Germinal center (tissue), 1 donor: ENCODE results near the gene STYXL2.

ENCODE experiments used
- DNase-seq: peaks from one replicate; pipeline ENCODE4 v3.0.0; 2012; ENCODE audit warnings: mixed read lengths, low spot score

Gene STYXL2

DNA sequence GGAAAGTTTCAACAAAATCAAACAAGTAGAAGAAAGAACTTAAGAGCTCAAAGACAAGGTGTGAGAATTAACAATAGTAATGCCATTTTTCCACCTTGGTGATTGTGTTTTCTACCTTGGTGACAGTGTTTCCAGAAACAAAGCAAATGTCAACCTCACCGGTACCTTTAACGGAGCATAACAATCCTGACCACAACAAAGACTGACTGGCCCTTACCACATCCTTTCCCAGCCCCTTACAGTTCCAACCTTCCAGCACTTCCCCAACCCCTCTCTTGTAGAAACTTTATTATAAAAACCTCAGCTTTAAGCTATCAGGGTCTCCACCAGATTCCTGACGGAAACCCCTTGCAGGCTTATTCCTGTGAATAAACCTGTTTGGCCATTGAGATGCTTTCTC lies 16.7 kb downstream of the STYXL2 start:
- no peak for DNase-seq

DNA sequence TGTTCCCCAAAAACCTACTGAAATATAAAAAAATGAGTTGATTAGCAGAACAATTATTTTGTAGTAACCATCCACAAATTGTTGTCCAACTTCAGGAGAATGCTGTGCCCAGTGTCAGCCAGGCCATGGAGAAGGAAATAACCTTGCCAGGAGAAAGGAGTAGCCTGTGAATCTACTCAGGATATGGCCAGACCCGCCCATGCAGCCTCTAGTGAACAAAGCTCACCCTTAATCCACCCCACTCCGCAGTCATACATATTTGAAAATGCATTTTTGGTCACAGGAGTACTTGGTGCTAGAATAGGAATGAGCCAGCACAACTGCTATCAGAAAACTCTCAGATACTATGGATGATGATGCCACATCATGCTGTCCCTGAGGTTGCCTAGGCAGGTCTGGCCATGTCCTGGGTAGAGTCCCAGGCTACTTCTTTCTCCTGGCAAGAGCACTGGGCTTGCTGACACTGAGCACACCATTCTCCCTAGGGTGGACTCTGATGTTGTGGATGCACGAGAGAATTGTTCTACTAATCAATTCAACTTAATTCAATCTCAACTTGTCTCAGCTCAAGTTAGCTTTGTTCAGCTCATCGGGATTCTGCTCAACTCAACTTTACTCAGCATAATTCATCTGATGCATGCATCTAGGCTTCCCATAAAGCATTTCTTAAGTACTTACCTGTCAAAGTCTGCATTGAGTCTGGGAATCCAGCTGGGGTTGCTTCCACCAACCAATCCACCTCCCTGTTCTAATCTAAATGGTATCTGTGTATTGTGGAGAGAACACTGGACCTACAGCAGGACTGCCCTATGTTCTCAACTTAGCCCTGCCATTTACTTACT lies 18.2 kb downstream of the STYXL2 start:
- no peak for DNase-seq

DNA sequence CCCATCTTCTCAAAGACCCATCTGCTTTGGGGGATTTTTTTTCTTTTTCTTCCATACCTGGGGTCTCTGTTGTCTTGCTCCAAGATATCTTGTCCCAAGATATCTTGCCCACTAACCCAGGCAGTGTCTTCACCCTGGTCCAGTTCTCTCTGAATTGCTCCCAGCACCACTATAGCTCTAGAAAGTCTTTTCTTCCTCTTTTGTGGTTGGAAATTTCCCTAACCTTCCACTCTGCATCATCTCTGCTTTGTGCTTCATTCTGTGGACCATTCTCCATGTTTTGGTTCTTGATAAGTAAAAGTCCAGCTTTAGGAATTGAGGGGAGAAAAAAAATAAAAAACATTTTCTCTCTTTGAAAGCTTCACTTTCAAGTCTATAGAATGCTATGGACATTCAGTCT lies 20.9 kb downstream of the STYXL2 start:
- DNase-seq: no peak

DNA sequence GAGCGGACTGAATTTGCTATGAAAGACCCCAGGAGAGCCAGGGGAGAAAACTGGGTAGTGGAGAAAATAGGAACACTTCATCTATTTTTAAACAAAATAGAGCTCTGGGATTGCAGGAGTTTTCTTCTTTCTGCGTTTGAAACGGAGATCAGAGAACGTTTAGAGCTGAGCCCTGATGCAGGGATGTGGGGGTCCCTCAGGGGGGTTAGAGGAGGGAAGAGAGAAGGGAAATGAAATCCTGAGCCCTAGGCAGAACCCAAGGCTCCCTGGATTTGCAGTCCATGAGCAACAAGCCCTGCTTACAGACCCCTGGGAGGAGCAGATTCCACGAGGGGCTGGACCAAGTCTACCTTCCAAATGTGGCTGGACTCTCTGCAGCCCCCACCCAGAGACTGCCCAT lies 21.8 kb downstream of the STYXL2 start:
- no peak for DNase-seq

- DNase-seq: no peak
Measured at GRCh38 chr1:167116174-167116573, 22.3 kb downstream of the STYXL2 start.

- no peak for DNase-seq
Measured at GRCh38 chr1:167117225-167117624, 23.4 kb downstream of the STYXL2 start.

GRCh38 chr1:167118188-167118587 lies 24.3 kb downstream of the STYXL2 start:
- DNase-seq: no peak

DNA sequence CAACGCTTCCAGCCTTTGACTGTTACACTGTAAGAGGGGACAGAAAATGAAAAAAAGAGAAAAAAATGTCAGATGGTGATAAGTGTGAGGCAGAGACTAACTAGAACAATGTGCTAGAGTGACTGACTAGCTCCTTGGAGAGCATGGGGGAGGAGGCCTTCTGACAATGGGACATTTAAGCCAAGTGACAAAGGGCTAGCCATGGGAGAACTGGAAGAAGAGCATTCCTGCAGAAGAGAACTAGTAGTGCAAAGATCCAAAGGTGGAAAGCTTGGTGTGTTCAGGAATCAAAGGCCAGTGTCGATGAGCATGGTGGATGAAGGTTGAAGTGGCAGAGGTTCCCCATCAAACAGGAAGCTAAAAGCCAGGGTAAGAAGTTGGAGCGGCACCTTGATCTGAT lies 25.8 kb downstream of the STYXL2 start:
- no peak for DNase-seq

GRCh38 chr1:167120899-167121298 lies 27.0 kb downstream of the STYXL2 start:
- DNase-seq: no peak

- peak; percentile 36 for DNase-seq
Measured at GRCh38 chr1:167121375-167122120, 27.7 kb downstream of the STYXL2 start.

DNA sequence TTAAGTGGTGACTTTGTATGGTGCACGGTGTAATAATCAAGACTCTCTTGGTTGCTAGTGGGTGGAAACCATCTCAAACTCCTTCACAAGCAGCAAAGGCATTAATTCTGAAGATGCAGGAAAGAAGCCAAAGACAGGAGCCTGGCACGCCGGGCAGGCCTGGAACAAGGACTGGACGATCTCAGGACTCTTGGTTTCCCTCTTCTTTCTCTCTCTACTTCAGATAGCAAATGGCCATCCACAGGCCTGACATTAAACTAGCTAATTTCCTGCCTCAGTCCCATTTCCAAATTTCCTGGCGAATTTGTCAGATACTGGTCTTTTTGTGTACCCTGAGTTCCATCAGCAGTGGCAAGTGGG lies 28.2 kb downstream of the STYXL2 start:
- no peak for DNase-seq

DNA sequence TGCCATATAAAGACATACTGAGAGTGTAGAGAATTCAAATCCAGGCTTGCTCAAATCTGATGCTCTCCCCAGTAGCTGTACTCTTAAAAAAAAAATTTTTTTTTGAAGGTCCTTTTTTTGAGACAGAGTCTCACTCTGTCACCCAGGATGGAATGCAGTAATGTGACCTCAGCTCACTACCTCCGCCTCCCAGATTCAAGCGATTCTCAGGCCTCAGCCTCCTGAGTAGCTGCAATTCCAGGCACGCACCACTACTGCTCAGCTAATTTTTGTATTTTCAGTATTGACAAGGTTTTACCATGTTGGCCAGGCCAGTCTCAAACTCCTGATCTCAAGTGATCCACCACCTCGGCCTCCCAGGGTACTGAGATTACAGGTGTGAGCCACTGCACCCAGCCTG lies 28.7 kb downstream of the STYXL2 start:
- no peak for DNase-seq

GRCh38 chr1:167126317-167126716 lies 32.4 kb downstream of the STYXL2 start:
- no peak for DNase-seq

GRCh38 chr1:167126811-167127210 lies 32.9 kb downstream of the STYXL2 start:
- no peak for DNase-seq

GRCh38 chr1:167127236-167127635 lies 33.4 kb downstream of the STYXL2 start:
- DNase-seq: no peak

- no peak for DNase-seq
Measured at GRCh38 chr1:167127661-167128060, 33.8 kb downstream of the STYXL2 start.

GRCh38 chr1:167128261-167129227 lies 34.7 kb downstream of the STYXL2 start:
- no peak for DNase-seq

DNA sequence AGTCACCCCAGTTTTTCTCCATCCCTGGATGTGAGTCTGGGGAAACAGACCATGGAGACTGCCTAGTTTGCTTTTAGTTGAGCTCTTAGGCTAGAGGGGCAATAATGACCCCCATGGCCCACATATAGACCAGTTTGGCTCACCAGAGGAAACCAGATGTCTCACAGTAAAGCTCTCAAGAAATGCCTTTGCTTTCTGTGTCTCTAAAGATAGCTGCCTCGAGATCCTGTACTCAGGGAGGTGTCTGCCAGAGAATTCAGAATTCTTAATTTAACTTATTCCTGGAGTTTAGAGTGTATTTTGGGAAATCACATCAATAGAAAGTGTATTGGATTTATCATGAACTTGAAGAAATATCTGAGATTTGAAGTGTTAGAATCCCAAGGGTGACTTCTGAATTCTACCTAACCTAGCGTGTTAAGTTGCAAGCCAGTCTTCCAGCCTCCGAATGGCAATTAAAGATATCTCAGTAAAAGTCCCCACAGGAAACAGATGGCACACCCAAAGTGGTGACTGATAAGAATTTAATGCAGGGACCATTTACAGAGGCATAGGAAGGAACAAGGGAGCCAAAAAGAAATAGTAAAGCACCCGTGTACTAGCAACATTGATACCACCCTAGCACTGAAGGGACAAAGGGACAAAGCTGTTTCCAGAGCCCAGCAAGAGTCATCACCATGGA lies 37.1 kb downstream of the STYXL2 start:
- no peak for DNase-seq

- DNase-seq: no peak
Measured at GRCh38 chr1:167132301-167133010, 38.6 kb downstream of the STYXL2 start.

- no peak for DNase-seq
Measured at GRCh38 chr1:167135281-167135840, 41.5 kb downstream of the STYXL2 start.

- no peak for DNase-seq
Measured at GRCh38 chr1:167136191-167136614, 42.3 kb downstream of the STYXL2 start.
